ENCODE results near the gene DCAF12.

DCAF12 gene

DNA sequence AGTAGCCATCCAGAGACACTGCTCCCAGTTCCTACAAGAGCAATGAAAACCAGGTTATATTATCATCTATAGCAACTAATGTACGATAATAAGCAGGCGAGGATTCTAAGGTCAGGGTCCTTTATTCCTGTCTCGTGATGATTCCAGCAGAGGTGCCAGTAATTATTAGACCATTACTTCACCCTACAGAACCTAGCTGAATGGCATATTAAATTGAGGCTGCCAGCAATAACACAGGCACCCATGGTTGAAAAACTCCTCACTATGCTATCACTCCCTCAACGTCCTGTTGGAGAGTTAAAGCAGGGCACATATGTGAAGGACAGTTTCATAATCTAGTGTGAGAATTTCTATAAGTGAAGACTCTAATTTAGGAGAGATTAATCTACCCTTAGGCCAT is 29.7 kb downstream of the DCAF12 start:
- H3K4me3 ChIP-seq (replicated peaks; ENCODE audit: insufficient read depth, low read length) = no peak overlapping the region
- no peak for DNase-seq (ENCODE audit: low read depth in 1 of 2, low spot score in 1 of 2)
- TF ChIP-seq REST (IDR thresholded peaks at IDR 0.05; ENCODE audit: insufficient replicate concordance, low read depth) = no peak
- no peak for TF ChIP-seq SPI1 (IDR thresholded peaks at IDR 0.05; ENCODE audit: borderline replicate concordance, low read depth)
- TF ChIP-seq GABPA (IDR thresholded peaks at IDR 0.05; ENCODE audit: low read depth) = no peak
- TF ChIP-seq CTCF (IDR thresholded peaks at IDR 0.05; ENCODE audit: insufficient read depth, low read length) = no peak
- no peak for TF ChIP-seq POLR2AphosphoS5 (IDR thresholded peaks at IDR 0.05; ENCODE audit: low read depth)
- no peak overlapping the region for H3K27ac ChIP-seq (replicated peaks)
- H3K27me3 ChIP-seq (ENCODE audit: insufficient read depth, poor library complexity, severe bottlenecking) = no peaks in the 10 kb centered on the region

DNA sequence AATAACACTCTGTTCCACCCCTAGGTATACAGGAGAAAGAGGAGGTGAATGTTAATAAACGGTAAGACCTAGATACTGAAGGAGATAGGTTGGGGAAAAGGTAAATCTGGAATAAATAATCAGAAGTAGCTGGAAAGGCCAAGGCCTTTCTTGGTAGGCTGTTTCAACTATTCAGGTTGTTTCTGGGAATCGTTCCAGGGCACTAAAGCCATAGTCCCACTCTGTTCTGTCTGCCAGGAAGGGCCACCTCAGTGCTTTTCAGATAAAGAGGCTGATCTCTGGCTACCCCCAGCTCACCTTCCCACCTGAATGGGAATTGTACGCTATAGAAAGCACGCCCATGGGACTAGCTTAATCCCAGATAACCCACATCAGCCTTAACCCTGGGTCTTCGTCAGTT is 32.9 kb downstream of the DCAF12 start:
- DNase-seq (ENCODE audit: low read depth in 1 of 2, low spot score in 1 of 2) = no peak
- TF ChIP-seq GABPA (IDR thresholded peaks at IDR 0.05; ENCODE audit: low read depth) (no peak), REST (IDR thresholded peaks at IDR 0.05; ENCODE audit: insufficient replicate concordance, low read depth) (no peak), POLR2AphosphoS5 (IDR thresholded peaks at IDR 0.05; ENCODE audit: low read depth) (no peak), CTCF (IDR thresholded peaks at IDR 0.05; ENCODE audit: insufficient read depth, low read length) (no peak), SPI1 (IDR thresholded peaks at IDR 0.05; ENCODE audit: borderline replicate concordance, low read depth) (no peak)
- no peaks in the 10 kb centered on the region for H3K27me3 ChIP-seq (ENCODE audit: insufficient read depth, poor library complexity, severe bottlenecking)
- H3K27ac ChIP-seq (replicated peaks) = no peak overlapping the region
- H3K4me3 ChIP-seq (replicated peaks; ENCODE audit: insufficient read depth, low read length) = no peak overlapping the region

DNA sequence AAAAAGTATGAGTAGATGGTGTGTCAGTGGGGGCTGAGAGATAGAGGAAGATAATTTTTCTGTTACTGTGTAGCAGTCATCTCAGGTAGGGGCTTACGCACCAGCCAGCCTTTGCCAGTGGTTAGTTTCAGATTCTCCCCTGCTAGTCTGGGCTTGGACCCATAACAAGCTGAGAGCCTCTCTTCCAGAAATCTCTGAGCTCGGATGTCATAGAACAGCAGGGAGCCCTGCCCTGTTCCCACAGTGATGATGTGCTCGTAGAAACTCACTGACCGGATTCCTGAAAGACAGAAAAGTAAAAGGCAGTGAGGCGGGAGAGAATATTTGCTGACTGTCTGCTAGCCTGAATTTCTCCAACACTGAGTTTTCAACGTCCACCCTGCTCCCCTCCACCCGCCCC is 37.2 kb downstream of the DCAF12 start:
- no peak overlapping the region for H3K27ac ChIP-seq (replicated peaks)
- no peak for DNase-seq (ENCODE audit: low read depth in 1 of 2, low spot score in 1 of 2)
- TF ChIP-seq REST (IDR thresholded peaks at IDR 0.05; ENCODE audit: insufficient replicate concordance, low read depth) (no peak), POLR2AphosphoS5 (IDR thresholded peaks at IDR 0.05; ENCODE audit: low read depth) (no peak), SPI1 (IDR thresholded peaks at IDR 0.05; ENCODE audit: borderline replicate concordance, low read depth) (no peak), CTCF (IDR thresholded peaks at IDR 0.05; ENCODE audit: insufficient read depth, low read length) (no peak)
- no peak overlapping the region for H3K4me3 ChIP-seq (replicated peaks; ENCODE audit: insufficient read depth, low read length)
- no peaks in the 10 kb centered on the region for H3K27me3 ChIP-seq (ENCODE audit: insufficient read depth, poor library complexity, severe bottlenecking)

Data from HL-60 (cell line).